SJSA1 (cell line): ENCODE measurements around the gene TFF1. TPM values are rescaled to one million over a fixed set of nuclear protein-coding genes. Genes with fewer than 3 reads are reported as not detected.

ENCODE experiments used
- DNase-seq, 2 experiments: peaks; one replicate each; pipeline ENCODE4 v3.0.0-alpha.2; 2015 to 2020; ENCODE audit warnings: low spot score in 2 of 2, low read depth in 1 of 2
- H3K27ac ChIP-seq: fragments of 250-450 bp; sonication (Bioruptor Pico); 2 replicates; pipeline ENCODE4 v1.5.1; 2020; ENCODE audit warnings: mild to moderate bottlenecking, moderate library complexity
- H3K27me3 ChIP-seq: fragments of 250-450 bp; sonication (Bioruptor Pico); replicated peaks from 2 replicates; pipeline ENCODE4 v1.5.1; 2020; ENCODE audit warnings: mild to moderate bottlenecking, moderate library complexity
- H3K36me3 ChIP-seq: fragments of 250-450 bp; sonication (Bioruptor Pico); 2 replicates; pipeline ENCODE4 v1.5.1; 2020; ENCODE audit warnings: mild to moderate bottlenecking
- H3K4me1 ChIP-seq: fragments of 250-450 bp; sonication (Bioruptor Pico); replicated peaks from 2 replicates; pipeline ENCODE4 v1.6.1; 2021; ENCODE audit warnings: mild to moderate bottlenecking
- H3K4me3 ChIP-seq: fragments of 250-450 bp; sonication (Bioruptor Pico); 2 replicates; pipeline ENCODE4 v1.5.1; 2020; ENCODE audit warnings: mild to moderate bottlenecking
- H3K9me3 ChIP-seq: fragments of 250-450 bp; sonication (Bioruptor Pico); replicated peaks from 2 replicates; pipeline ENCODE4 v1.5.1; 2020; ENCODE audit warnings: mild to moderate bottlenecking
- total RNA-seq: library from RNA; depleted of rRNA; stranded (reverse); fragments of >200 nt; shearing (Covaris generic); gene quantifications from 2 replicates; pipeline ENCODE4 v1.2.3, GENCODE V29; 2014

TFF1 gene
- total RNA-seq, 1 experiment from 2014 or later: not detected

GRCh38 chr21:42373196-42373907 is 7.0 kb upstream of the TFF1 start:
- no peak overlapping the region for H3K4me3 ChIP-seq
- H3K27ac ChIP-seq: no peak overlapping the region
- DNase-seq: no peak
- H3K27me3 ChIP-seq: no peaks in the 10 kb centered on the region
- H3K4me1 ChIP-seq: no peaks in the 10 kb centered on the region
- H3K9me3 ChIP-seq: no peaks in the 10 kb centered on the region
- no peaks in the 10 kb centered on the region for H3K36me3 ChIP-seq

GRCh38 chr21:42370894-42371654 is 4.7 kb upstream of the TFF1 start:
- Histone ChIP-seq H3K4me3 (no peak overlapping the region), H3K27me3 (no peaks in the 10 kb centered on the region), H3K4me1 (peaks cover 11% of the 10 kb centered on the region), H3K27ac (no peak overlapping the region), H3K36me3 (no peaks in the 10 kb centered on the region), H3K9me3 (no peaks in the 10 kb centered on the region)
- no peak for DNase-seq

- peaks cover 12% of the 10 kb centered on the region for H3K4me1 ChIP-seq
- no peaks in the 10 kb centered on the region for H3K9me3 ChIP-seq
Observed at GRCh38 chr21:42369821-42370220, 3.5 kb upstream of the TFF1 start.

GRCh38 chr21:42367367-42368165 is 1.2 kb upstream of the TFF1 start:
- no peak overlapping the region for H3K4me3 ChIP-seq
- H3K36me3 ChIP-seq: no peaks in the 10 kb centered on the region
- 0 out of 2 replicates have a peak, but pooled peaks cover 3% of the 10 kb centered on the region for H3K27me3 ChIP-seq
- no peaks in the 10 kb centered on the region for H3K9me3 ChIP-seq
- H3K4me1 ChIP-seq: peaks cover 12% of the 10 kb centered on the region
- no peak for DNase-seq
- no peak overlapping the region; the same call in 1 of the 2 replicates for H3K27ac ChIP-seq

More at GRCh38 chr21:42369821-42370220, 3.5 kb upstream of the TFF1 start:
- no peak overlapping the region for H3K27ac ChIP-seq
- no peaks in the 10 kb centered on the region for H3K36me3 ChIP-seq
- H3K4me3 ChIP-seq: no peak overlapping the region
- no peak for DNase-seq
- H3K27me3 ChIP-seq: no peaks in the 10 kb centered on the region

GRCh38 chr21:42365770-42366169 is 565 bp downstream of the TFF1 start:
- Histone ChIP-seq H3K27me3 (0 out of 2 replicates have a peak, but pooled peaks cover 3% of the 10 kb centered on the region), H3K4me1 (peaks cover 12% of the 10 kb centered on the region), H3K27ac (no peak overlapping the region), H3K9me3 (no peaks in the 10 kb centered on the region), H3K36me3 (no peaks in the 10 kb centered on the region), H3K4me3 (no peak overlapping the region)
- DNase-seq: no peak

- Histone ChIP-seq H3K4me3 (no peak overlapping the region), H3K27ac (no peak overlapping the region), H3K9me3 (no peaks in the 10 kb centered on the region), H3K27me3 (0 out of 2 replicates have a peak, but pooled peaks cover 3% of the 10 kb centered on the region), H3K36me3 (no peaks in the 10 kb centered on the region), H3K4me1 (peaks cover 12% of the 10 kb centered on the region)
- DNase-seq: no peak
Observed at GRCh38 chr21:42364304-42364865, 1.9 kb downstream of the TFF1 start.

- H3K9me3 ChIP-seq: no peaks in the 10 kb centered on the region
- H3K27me3 ChIP-seq: 0 out of 2 replicates have a peak, but pooled peaks cover 3% of the 10 kb centered on the region
- H3K4me1 ChIP-seq: peaks cover 12% of the 10 kb centered on the region
- no peak overlapping the region for H3K4me3 ChIP-seq
- DNase-seq: no peak
- H3K27ac ChIP-seq: no peak overlapping the region
- H3K36me3 ChIP-seq: no peaks in the 10 kb centered on the region
Observed at GRCh38 chr21:42363312-42363711, 3.0 kb downstream of the TFF1 start.

- Histone ChIP-seq H3K27me3 (0 out of 2 replicates have a peak, but pooled peaks cover 3% of the 10 kb centered on the region), H3K36me3 (no peaks in the 10 kb centered on the region), H3K27ac (no peak overlapping the region), H3K4me3 (no peak overlapping the region), H3K4me1 (peaks cover 12% of the 10 kb centered on the region), H3K9me3 (no peaks in the 10 kb centered on the region)
- no peak for DNase-seq
Observed at GRCh38 chr21:42362700-42363099, 3.6 kb downstream of the TFF1 start.

- DNase-seq: no peak
- H3K9me3 ChIP-seq: no peaks in the 10 kb centered on the region
- H3K36me3 ChIP-seq: no peaks in the 10 kb centered on the region
- 0 out of 2 replicates have a peak, but pooled peaks cover 3% of the 10 kb centered on the region for H3K27me3 ChIP-seq
- peaks cover 12% of the 10 kb centered on the region for H3K4me1 ChIP-seq
- no peak overlapping the region for H3K27ac ChIP-seq
- H3K4me3 ChIP-seq: no peak overlapping the region
Observed at GRCh38 chr21:42362198-42362597, 4.1 kb downstream of the TFF1 start.

GRCh38 chr21:42361286-42361685 is 5.0 kb downstream of the TFF1 start:
- H3K4me1 ChIP-seq: peaks cover 3% of the 10 kb centered on the region
- no peak for DNase-seq
- no peak overlapping the region for H3K4me3 ChIP-seq

GRCh38 chr21:42360317-42360716 is 6.0 kb downstream of the TFF1 start:
- 0 out of 2 replicates have a peak, but pooled peaks cover 3% of the 10 kb centered on the region for H3K27me3 ChIP-seq
- no peaks in the 10 kb centered on the region for H3K36me3 ChIP-seq
- H3K4me3 ChIP-seq: no peak overlapping the region
- no peaks in the 10 kb centered on the region; the same call in 1 of the 2 replicates for H3K9me3 ChIP-seq
- no peaks in the 10 kb centered on the region for H3K4me1 ChIP-seq
- no peak overlapping the region for H3K27ac ChIP-seq
- DNase-seq: peak; percentile 51 to 64

More at GRCh38 chr21:42361286-42361685, 5.0 kb downstream of the TFF1 start:
- 0 out of 2 replicates have a peak, but pooled peaks cover 3% of the 10 kb centered on the region for H3K27me3 ChIP-seq
- H3K27ac ChIP-seq: no peak overlapping the region
- no peaks in the 10 kb centered on the region for H3K9me3 ChIP-seq
- no peaks in the 10 kb centered on the region for H3K36me3 ChIP-seq

GRCh38 chr21:42358937-42359336 is 7.4 kb downstream of the TFF1 start:
- no peak for DNase-seq
- Histone ChIP-seq H3K27me3 (0 out of 2 replicates have a peak, but pooled peaks cover 3% of the 10 kb centered on the region), H3K27ac (no peak overlapping the region), H3K4me3 (no peak overlapping the region), H3K4me1 (no peaks in the 10 kb centered on the region), H3K9me3 (no peaks in the 10 kb centered on the region; the same call in 1 of the 2 replicates), H3K36me3 (no peaks in the 10 kb centered on the region)

GRCh38 chr21:42358261-42358660 is 8.1 kb downstream of the TFF1 start:
- no peak for DNase-seq
- Histone ChIP-seq H3K4me1 (no peaks in the 10 kb centered on the region), H3K9me3 (no peaks in the 10 kb centered on the region; the same call in 1 of the 2 replicates), H3K4me3 (no peak overlapping the region), H3K27me3 (0 out of 2 replicates have a peak, but pooled peaks cover under 1% of the 10 kb centered on the region), H3K36me3 (no peaks in the 10 kb centered on the region), H3K27ac (no peak overlapping the region)
